ENCODE measurements around the gene CORO7.

DNA sequence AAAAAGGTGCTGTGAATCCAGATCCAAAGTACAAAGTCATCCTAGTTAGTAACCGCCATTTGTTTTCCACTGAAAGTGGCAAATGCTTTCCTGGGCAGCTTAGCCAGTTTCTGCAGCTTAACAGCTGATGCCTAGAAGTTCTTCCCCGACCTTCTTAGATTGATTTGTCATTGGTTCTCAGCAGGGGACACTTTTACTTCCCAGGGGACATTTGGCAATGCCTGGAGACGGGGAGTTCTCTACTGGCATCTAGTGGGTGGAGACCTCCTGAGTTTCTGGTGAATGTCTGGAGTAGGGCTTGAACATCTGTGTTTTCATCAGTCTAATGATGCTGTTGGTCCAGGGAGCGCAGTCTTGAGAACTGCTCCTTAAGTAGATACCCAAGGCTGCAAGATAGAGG, 16.8 kb upstream of the CORO7 start:
- TF ChIP-seq CTCF (IDR thresholded peaks at IDR 0.05), result no peak
- no peak for TF ChIP-seq EZH2 (IDR thresholded peaks at IDR 0.05; ENCODE audit: borderline replicate concordance, insufficient read depth, low read depth, low read length, poor library complexity, severe bottlenecking)
